GM12878 (cell line): ENCODE results near the gene PPP2R5B. TPM values are rescaled to one million over a fixed set of nuclear protein-coding genes. Genes with fewer than 3 reads are reported as not detected.

ENCODE experiments used
- ATAC-seq: fragments of 200-7000 bp; cut with Tn5 transposase; 3 replicates; pipeline ENCODE4 v1.9.1; 2020; ENCODE audit warnings: mild to moderate bottlenecking, moderate library complexity
- BruUV-seq: library from RNA; stranded (reverse); fragments of 400-500 nt; replicated peaks from 2 replicates; lab custom pipeline; 2021; lab: Mats Ljungman, UMichigan
- CTCF ChIA-PET: fragments of 300-600 bp; sonication (Branson Sonifier 250); formaldehyde crosslinking; extraction: SDS; loops from one replicate; lab custom pipeline; 2021; ENCODE audit warnings: inconsistent platforms; lab: Yijun Ruan, JAX
- POLR2A ChIA-PET: fragments of 350-600 bp; formaldehyde crosslinking; extraction: SDS; loops from one replicate; lab custom pipeline; 2021; ENCODE audit warnings: inconsistent platforms; lab: Charles Lee
- RAD21 ChIA-PET: fragments of 300-600 bp; sonication (Branson Sonifier 250); formaldehyde crosslinking; loops from one replicate; lab custom pipeline; 2023; ENCODE audit warnings: antibody characterized with exemption; ENCODE audit not compliant: unreplicated experiment; lab: Charles Lee
- SMC1A ChIA-PET: fragments of 300-600 bp; sonication (Branson Sonifier 250); formaldehyde crosslinking; loops from one replicate; lab custom pipeline; 2023; ENCODE audit not compliant: unreplicated experiment, uncharacterized antibody; lab: Charles Lee
- DNase-seq: peaks from one replicate; pipeline ENCODE4 v3.0.0-alpha.2; 2011; ENCODE audit warnings: low read depth, low spot score
- FAIRE-seq: peaks from 3 replicates; lab custom pipeline; 2011; peaks lifted over from hg19 to GRCh38; lab: Jason Lieb, UNC
- H2AFZ ChIP-seq: 2 replicates; pipeline ENCODE4 v1.6.0; 2011; ENCODE audit warnings: low read depth, low read length, control low read depth; ENCODE audit not compliant: control insufficient read depth
- H3K27ac ChIP-seq: 2 replicates; pipeline ENCODE4 v1.5.1; 2011; ENCODE audit warnings: control low read depth; ENCODE audit not compliant: control insufficient read depth, insufficient read depth
- H3K27me3 ChIP-seq, 2 experiments: replicated peaks in 1 of 2; 2 replicates each; pipeline versions ENCODE4 v1.6.0 to v1.6.1; 2011; ENCODE audit warnings: low read length in 1 of 2; ENCODE audit not compliant: control insufficient read depth in 2 of 2, insufficient read depth in 2 of 2
- H3K36me3 ChIP-seq, 2 experiments: 2 replicates each; pipeline ENCODE4 v1.5.1; 2011; ENCODE audit warnings: low read length in 1 of 2; ENCODE audit not compliant: control insufficient read depth in 2 of 2, insufficient read depth in 2 of 2
- H3K4me1 ChIP-seq: 2 replicates; pipeline ENCODE4 v1.6.1; 2011; ENCODE audit warnings: mild to moderate bottlenecking, low read length, moderate library complexity, mixed read lengths; ENCODE audit not compliant: control insufficient read depth, insufficient read depth
- H3K4me2 ChIP-seq: 2 replicates; pipeline ENCODE4 v1.6.0; 2011; ENCODE audit warnings: control low read depth; ENCODE audit not compliant: control insufficient read depth, insufficient read depth
- H3K4me3 ChIP-seq: fragments of 200-600 bp; sonication (generic); 2 replicates; pipeline ENCODE4 v1.5.1; 2016
- H3K79me2 ChIP-seq: 2 replicates; pipeline ENCODE4 v1.6.0; 2011; ENCODE audit warnings: low read length; ENCODE audit not compliant: control insufficient read depth, insufficient read depth
- H3K9ac ChIP-seq: 2 replicates; pipeline ENCODE4 v1.8.0; 2011; ENCODE audit warnings: low read length, control low read depth, mixed read lengths; ENCODE audit not compliant: control insufficient read depth, insufficient read depth
- H3K9me3 ChIP-seq: replicated peaks from 3 replicates; pipeline ENCODE4 v1.5.1; 2011; ENCODE audit warnings: mild to moderate bottlenecking, low read length; ENCODE audit not compliant: control insufficient read depth, insufficient read depth
- H4K20me1 ChIP-seq: 2 replicates; pipeline ENCODE4 v1.6.0; 2011; ENCODE audit not compliant: control insufficient read depth, insufficient read depth
- KDM1A ChIP-seq: fragments of 200-600 bp; sonication (generic); IDR thresholded peaks from 2 replicates; pipeline ENCODE4 v1.6.1; 2016; ENCODE audit warnings: borderline replicate concordance
- PAX5 ChIP-seq: IDR thresholded peaks from 2 replicates; pipeline ENCODE4 v1.6.1; 2011; ENCODE audit warnings: low read depth, low read length, borderline replicate concordance
- POLR2A ChIP-seq: IDR thresholded peaks from 2 replicates; pipeline ENCODE4 v1.6.1; 2011; ENCODE audit warnings: low read depth, mild to moderate bottlenecking, low read length
- POLR2AphosphoS5 ChIP-seq: IDR thresholded peaks from 2 replicates; pipeline ENCODE4 v1.6.1; 2011; ENCODE audit warnings: mild to moderate bottlenecking, low read length, inconsistent platforms
- SIN3A ChIP-seq: IDR thresholded peaks from 2 replicates; pipeline ENCODE4 v1.6.1; 2012; ENCODE audit warnings: low read depth, low read length, improper control_type of control experiment
- WGBS: methylation state at CpG from one replicate; pipeline ENCODE4 v1.1.6; 2016; ENCODE audit warnings: low lambda C conversion rate; ENCODE audit not compliant: insufficient replicate concordance, insufficient coverage; ENCODE audit errors: missing lambda C conversion rate; 5-methylcytosine and 5-hydroxymethylcytosine counted together
- in situ Hi-C: fragments of 300-500 bp; cut with MboI; formaldehyde crosslinking; loops from 9 replicates; pipeline ENCODE4 v1.14.3; 2018; ENCODE audit warnings: mixed read lengths
- intact Hi-C: fragments of 100-400 bp; cut with micrococcal nuclease; formaldehyde crosslinking; loops from one replicate; pipeline ENCODE4 v1.14.2; 2022; ENCODE audit not compliant: unreplicated experiment
- polyA plus RNA-seq, 11 experiments: library from polyadenylated mRNA; depleted of rRNA in 4 of 11; unstranded in 6 of 11; stranded (reverse) in 5 of 11; fragments of >200 nt; fragmentation: Nextera tagmentation in 4 of 11; fragmentation: Illumina TruSeq in 1 of 11; extraction: Ambion mirVana in 4 of 11; extraction: Trizol in 1 of 11; gene quantifications; 1 replicate in 1 of 11; 2 replicates in 10 of 11; pipeline versions ENCODE4 v1.2.1 to v1.2.3, GENCODE V29; 2011 to 2016; ENCODE audit warnings: inconsistent platforms in 2 of 11, missing spikeins in 2 of 11, low read depth in 1 of 11
- total RNA-seq, 4 experiments: library from RNA; depleted of rRNA in 3 of 4; stranded (reverse); fragments of >200 nt in 3 of 4; fragmentation: Illumina TruSeq in 1 of 4; extraction: Trizol in 1 of 4; gene quantifications; 2 replicates each; pipeline versions ENCODE4 v1.2.1 to v1.2.3, GENCODE V29; 2013 to 2021

PPP2R5B gene
- total and polyA plus RNA-seq, 10 of the 15 experiments (the other 5 are each of a cell fraction or from before 2014, with no cell fraction given), result 0.08 to 6.7 (median 2.0) TPM

- peak overlapping the region; percentile 88 for H3K9ac ChIP-seq
- no peak overlapping the region for H2AFZ ChIP-seq
- peaks cover 45% of the 10 kb centered on the region for H3K4me1 ChIP-seq
- in situ Hi-C loops, result no loop called here
- H3K4me2 ChIP-seq, result peak overlapping the region; percentile 92
- RAD21 ChIA-PET, result interaction anchor here (0.7 to 12.5 kb wide), 4 partner anchors 11 to 137 kb away, joined by 3 to 253 read pairs (median 112); partner anchors contain the start of gene ARL2
- no peak for FAIRE-seq
- ATAC-seq, result no peak
- intact Hi-C loops, result loop anchor here (2.0 to 10.0 kb wide), 3 partner anchors 18 to 838 kb away; partner anchors contain the start of genes KAT5 and MAP3K11
- H3K27ac ChIP-seq, result peak overlapping the region; percentile 84
- POLR2A ChIA-PET, result interaction anchor here (0.6 to 19.9 kb wide), 3 partner anchors 11 to 1180 kb away, joined by 6 to 620 read pairs (median 19); no protein-coding TSS in a partner anchor
- SMC1A ChIA-PET, result interaction anchor here (11.5 kb wide), 2 partner anchors 15 to 26 kb away, joined by 226 to 227 read pairs; no protein-coding TSS in a partner anchor
- peaks cover 3% of the 10 kb centered on the region; the same call in 1 of the 2 replicates for H4K20me1 ChIP-seq
- WGBS, result 2% methylated on average over 14 of the region's 14 CpGs
- no peaks in the 10 kb centered on the region for H3K9me3 ChIP-seq
- TF ChIP-seq POLR2A (peak; percentile 54), KDM1A (no peak), POLR2AphosphoS5 (0 out of 2 replicates have a peak, but pooled peaks have one; percentile 18), PAX5 (no peak), SIN3A (0 out of 2 replicates have a peak, but pooled peaks have one; percentile 6)
- CTCF ChIA-PET, result interaction anchor here (1.2 to 30.0 kb wide), 7 partner anchors 11 to 234 kb away, joined by 3 to 1208 read pairs (median 3); partner anchors contain the start of gene CDC42BPG
- H3K79me2 ChIP-seq, result peaks cover 71% of the 10 kb centered on the region
- H3K36me3 ChIP-seq, result peaks cover 0 to 12% of the 10 kb centered on the region in 2 experiments; a peak in 3 of 4 replicates
- no peak for DNase-seq
- no peaks in the 10 kb centered on the region for H3K27me3 ChIP-seq
- BruUV-seq, result TSS peak; percentile 56
- peak overlapping the region; percentile 89 for H3K4me3 ChIP-seq
Observed at GRCh38 chr11:64876835-64877341, 47.6 kb upstream of the PPP2R5B start.
